ENCODE measurements around the gene RASA3.

DNA sequence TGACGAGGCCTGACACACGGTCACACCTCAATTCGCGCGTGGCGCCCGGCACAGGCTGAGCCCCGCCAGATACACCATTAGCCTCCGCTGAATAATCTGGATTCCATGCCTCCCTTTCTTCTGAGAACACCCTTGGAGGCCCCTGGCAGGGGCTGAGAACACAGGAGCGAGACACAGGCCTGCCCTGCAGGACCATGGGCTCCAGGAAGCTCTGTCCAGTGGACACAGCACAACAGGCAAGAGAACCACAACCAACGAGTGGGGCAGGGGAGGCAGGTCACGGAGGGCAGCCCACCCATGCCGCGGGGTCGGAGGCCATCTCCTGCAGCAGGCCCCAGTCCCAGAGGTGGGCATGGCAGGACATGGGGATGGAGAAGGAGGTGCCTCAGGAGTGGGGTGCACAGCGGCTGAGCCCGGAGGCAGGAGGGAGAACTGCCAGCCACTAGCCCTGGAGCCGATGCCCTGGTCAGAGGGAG is 82.8 kb downstream of the RASA3 start:
- TF ChIP-seq ZNF671 (CRISPR knock-in tag; IDR thresholded peaks at IDR 0.05) (no peak), CTCF (IDR thresholded peaks at IDR 0.05) (no peak), GABPB1 (CRISPR knock-in tag; IDR thresholded peaks at IDR 0.05) (no peak), ZNF512 (CRISPR knock-in tag; IDR thresholded peaks at IDR 0.05; ENCODE audit: borderline replicate concordance) (no peak), ZNF416 (CRISPR knock-in tag; IDR thresholded peaks at IDR 0.05) (no peak), NR3C1 (CRISPR knock-in tag; conservative IDR thresholded peaks at IDR 0.05; ENCODE audit: low read depth) (no peak), FOXJ3 (CRISPR knock-in tag; IDR thresholded peaks at IDR 0.05; ENCODE audit: borderline replicate concordance) (no peak), MAX (CRISPR knock-in tag; IDR thresholded peaks at IDR 0.05) (no peak)
- TF ChIP-seq, protein P1, sequence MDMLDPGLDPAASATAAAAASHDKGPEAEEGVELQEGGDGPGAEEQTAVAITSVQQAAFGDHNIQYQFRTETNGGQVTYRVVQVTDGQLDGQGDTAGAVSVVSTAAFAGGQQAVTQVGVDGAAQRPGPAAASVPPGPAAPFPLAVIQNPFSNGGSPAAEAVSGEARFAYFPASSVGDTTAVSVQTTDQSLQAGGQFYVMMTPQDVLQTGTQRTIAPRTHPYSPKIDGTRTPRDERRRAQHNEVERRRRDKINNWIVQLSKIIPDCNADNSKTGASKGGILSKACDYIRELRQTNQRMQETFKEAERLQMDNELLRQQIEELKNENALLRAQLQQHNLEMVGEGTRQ (CRISPR knock-in tag; IDR thresholded peaks at IDR 0.05): no peak
- TF ChIP-seq, protein P2, sequence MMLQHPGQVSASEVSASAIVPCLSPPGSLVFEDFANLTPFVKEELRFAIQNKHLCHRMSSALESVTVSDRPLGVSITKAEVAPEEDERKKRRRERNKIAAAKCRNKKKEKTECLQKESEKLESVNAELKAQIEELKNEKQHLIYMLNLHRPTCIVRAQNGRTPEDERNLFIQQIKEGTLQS (CRISPR knock-in tag; conservative IDR thresholded peaks at IDR 0.05): no peak
- TF ChIP-seq, protein P3, sequence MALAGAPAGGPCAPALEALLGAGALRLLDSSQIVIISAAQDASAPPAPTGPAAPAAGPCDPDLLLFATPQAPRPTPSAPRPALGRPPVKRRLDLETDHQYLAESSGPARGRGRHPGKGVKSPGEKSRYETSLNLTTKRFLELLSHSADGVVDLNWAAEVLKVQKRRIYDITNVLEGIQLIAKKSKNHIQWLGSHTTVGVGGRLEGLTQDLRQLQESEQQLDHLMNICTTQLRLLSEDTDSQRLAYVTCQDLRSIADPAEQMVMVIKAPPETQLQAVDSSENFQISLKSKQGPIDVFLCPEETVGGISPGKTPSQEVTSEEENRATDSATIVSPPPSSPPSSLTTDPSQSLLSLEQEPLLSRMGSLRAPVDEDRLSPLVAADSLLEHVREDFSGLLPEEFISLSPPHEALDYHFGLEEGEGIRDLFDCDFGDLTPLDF (CRISPR knock-in tag; IDR thresholded peaks at IDR 0.05): no peak
